Ovary (tissue), 9 donors: ENCODE measurements around the gene KRT80. TPM values are rescaled to one million over a fixed set of nuclear protein-coding genes. Genes with fewer than 3 reads are reported as not detected.

ENCODE experiments used
- DNase-seq, 5 donors: peaks; one replicate each; pipeline ENCODE4 v3.0.0-alpha.2; 2019 to 2020
- H3K27ac ChIP-seq, 2 donors: fragments of 200-600 bp; one replicate each; pipeline versions ENCODE4 v1.5.1 to v1.8.0; 2019 to 2022
- H3K27me3 ChIP-seq: fragments of 200-600 bp; one replicate; pipeline ENCODE4 v1.8.0; 2022
- H3K36me3 ChIP-seq: fragments of 200-600 bp; sonication (generic); one replicate; pipeline ENCODE4 v1.5.1; 2019
- H3K4me1 ChIP-seq: one replicate; pipeline ENCODE4 v1.8.1; 2013; ENCODE audit warnings: mild to moderate bottlenecking, moderate library complexity; ENCODE audit not compliant: insufficient read depth
- H3K4me3 ChIP-seq: fragments of 200-600 bp; sonication (generic); one replicate; pipeline ENCODE4 v1.5.1; 2017
- H3K9me3 ChIP-seq, 2 donors: fragments of 200-600 bp in 1 of 2; sonication (generic) in 1 of 2; one replicate each; pipeline versions ENCODE4 v1.5.1 to v1.8.1; 2013 to 2019; ENCODE audit warnings: mild to moderate bottlenecking in 1 of 2, moderate library complexity in 1 of 2
- CTCF ChIP-seq, 3 donors: fragments of 450-650 bp in 2 of 3; fragments of 200-600 bp in 1 of 3; IDR thresholded peaks; one replicate each; pipeline versions ENCODE4 v1.5.1 to v1.8.0; 2016 to 2022; ENCODE audit warnings: antibody characterized with exemption in 3 of 3, mild to moderate bottlenecking in 1 of 3
- EP300 ChIP-seq: sonication (generic); formaldehyde crosslinking; IDR thresholded peaks from one replicate; pipeline ENCODE4 v1.6.1; 2017; ENCODE audit warnings: antibody characterized with exemption
- POLR2A ChIP-seq: fragments of 450-650 bp; IDR thresholded peaks from one replicate; pipeline ENCODE4 v1.6.1; 2017; ENCODE audit warnings: antibody characterized with exemption, mild to moderate bottlenecking, moderate library complexity
- WGBS, 3 donors: extraction: QIAGEN DNeasy Blood & Tissue Kit in 1 of 3; methylation state at CpG; one replicate each; pipeline versions ENCODE4 v1.1.5 to v1.1.7; 2013 to 2017; 5-methylcytosine and 5-hydroxymethylcytosine counted together
- intact Hi-C, 4 donors: fragments of 100-400 bp; cut with DNase I; formaldehyde crosslinking; loops; one replicate each; pipeline versions ENCODE4 v1.11.0 to v1.15.1; 2022 to 2023
- polyA plus RNA-seq, 2 donors: library from polyadenylated mRNA; stranded (reverse); fragments of 200-250 nt in 1 of 2; fragments of 350-450 nt in 1 of 2; fragmentation: Illumina TruSeq in 1 of 2; extraction: RNeasy Lipid Tissue Mini Kit (QIAGEN cat#74804) in 1 of 2; gene quantifications; one replicate each; pipeline ENCODE4 v1.2.3, GENCODE V29; 2013 to 2014
- total RNA-seq, 7 donors: library from RNA; depleted of rRNA in 2 of 7; stranded (reverse); fragments of >200 nt in 2 of 7; fragmentation: NEBNext Ultra II Directional in 3 of 7; extraction: Animal tissue kit (Norgen Biotek cat#: 25700) in 3 of 7; gene quantifications; one replicate each; pipeline versions ENCODE4 v1.1.0 to v1.2.4, GENCODE V29; 2016 to 2023
- donor health status: DM: no; HTN: no; CAD: no; lungs with moderate emphysema.
- donor health status: DM: no; HTN: no; CAD: no.
- donor health status: Bipolar disorder and iron deficiency.
- donor health status: DM: yes; HTN: yes; CAD: no.
- donor health status: DM: no; HTN: no; CAD: no.
- donor health status: DM: yes; HTN: yes; CAD: no.

KRT80 gene
- total and polyA plus RNA-seq, 9 donors = 0.05 to 13.2 (median 0.99) TPM; not detected in 1

DNA sequence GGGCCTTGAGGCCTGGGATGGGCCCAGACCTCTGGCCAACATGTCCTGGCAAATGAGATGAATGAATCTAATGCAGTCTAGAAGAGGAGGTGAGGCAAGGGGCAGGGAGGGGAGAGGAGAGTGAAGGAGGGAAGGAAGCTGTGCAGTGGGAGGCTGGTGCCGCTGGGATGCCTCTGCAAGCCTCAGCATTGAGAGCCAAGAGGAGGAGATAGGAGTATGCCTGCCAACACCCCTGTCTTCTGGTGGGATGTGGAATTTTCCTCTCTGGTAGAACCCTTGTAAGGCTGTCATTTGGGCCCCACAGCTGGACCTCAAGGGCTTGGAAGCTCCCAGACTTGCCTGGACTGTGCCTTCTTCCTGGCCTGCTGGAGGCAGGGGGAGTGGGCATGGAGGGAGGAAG, 21.9 kb downstream of the KRT80 start:
- H3K9me3 ChIP-seq = no peaks in the 10 kb centered on the region
- WGBS, 3 donors = 62 to 80% (median 78%) methylated on average over 1 of the region's 1 CpG
- no peak overlapping the region for H3K4me3 ChIP-seq
- H3K4me1 ChIP-seq = peaks cover 15% of the 10 kb centered on the region
- TF ChIP-seq POLR2A (no peak), EP300 (no peak), CTCF (IDR thresholded peaks at IDR 0.05) (no peak)
- H3K27ac ChIP-seq = peak overlapping the region in 1 of 2 donors; percentile 64
- H3K36me3 ChIP-seq = no peaks in the 10 kb centered on the region
- DNase-seq = no peak
- intact Hi-C loops = loop anchor here in 2 of 4 donors (5.0 kb wide), 2 partner anchors 37 to 107 kb away; no protein-coding TSS in a partner anchor
- H3K27me3 ChIP-seq = no peaks in the 10 kb centered on the region

DNA sequence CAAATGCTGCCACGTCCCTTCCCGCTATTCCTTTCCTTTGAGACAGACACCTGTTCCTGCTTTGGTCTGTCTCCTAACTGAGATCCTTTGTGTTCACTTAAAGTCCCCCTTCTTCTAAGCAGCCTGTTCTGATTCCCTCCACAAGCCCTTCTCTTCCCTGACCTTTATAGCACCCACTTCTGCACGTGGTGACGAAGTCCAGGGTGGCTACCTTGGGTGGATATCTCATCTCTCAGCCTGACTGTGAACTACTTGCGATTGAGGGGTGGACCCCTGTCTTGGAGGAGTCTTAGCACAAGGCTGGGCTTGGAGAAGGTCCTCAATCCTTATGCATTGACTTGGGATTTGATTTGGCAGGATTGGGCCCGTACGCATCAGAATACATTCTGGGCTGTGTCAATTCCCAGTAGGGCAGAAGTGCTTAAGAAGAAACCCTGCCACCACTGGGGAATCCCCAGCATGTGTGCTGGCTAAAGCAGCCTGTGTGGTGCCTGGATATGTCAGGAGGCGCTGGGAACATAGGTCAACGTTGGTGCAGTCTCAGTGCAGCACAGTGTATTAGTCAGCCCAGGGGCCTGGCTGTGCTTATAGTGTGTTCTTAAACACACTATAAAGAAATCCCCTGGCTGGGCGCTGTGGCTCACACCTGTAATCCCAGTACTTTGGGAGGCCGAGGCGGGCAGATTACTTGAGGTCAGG, 23.6 kb downstream of the KRT80 start:
- TF ChIP-seq POLR2A (no peak), EP300 (no peak), CTCF (IDR thresholded peaks at IDR 0.05) (no peak)
- intact Hi-C loops = loop anchor here in 2 of 4 donors (5.0 kb wide), 2 partner anchors 39 to 109 kb away; no protein-coding TSS in a partner anchor
- no peak overlapping the region for H3K27ac ChIP-seq
- no peaks in the 10 kb centered on the region for H3K36me3 ChIP-seq
- no peak for DNase-seq
- 87 to 91% (median 89%) methylated on average over 12 of the region's 12 CpGs for WGBS, 3 donors
- no peaks in the 10 kb centered on the region for H3K9me3 ChIP-seq
- H3K4me1 ChIP-seq = peaks cover 15% of the 10 kb centered on the region
- H3K27me3 ChIP-seq = no peaks in the 10 kb centered on the region
- H3K4me3 ChIP-seq = no peak overlapping the region

DNA sequence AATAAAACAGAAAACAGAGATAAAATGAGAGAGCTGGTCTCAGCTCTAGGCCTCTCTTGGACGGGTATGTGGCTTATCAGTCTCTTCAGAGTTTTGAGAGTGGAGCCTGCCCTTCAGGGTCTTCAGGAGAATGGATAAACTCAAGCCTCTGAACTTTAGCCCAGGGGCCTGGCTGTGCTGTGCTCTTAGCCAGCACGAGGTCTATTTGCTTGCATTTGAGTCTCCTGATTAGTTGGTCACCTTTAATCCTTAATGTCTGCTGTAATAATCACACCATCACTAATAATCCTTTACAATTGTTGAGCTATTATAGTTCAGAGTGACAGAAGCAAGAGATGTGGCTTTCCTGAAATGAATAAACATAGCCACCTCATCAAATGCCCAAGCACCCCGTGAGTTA, 24.3 kb downstream of the KRT80 start:
- no peaks in the 10 kb centered on the region for H3K27me3 ChIP-seq
- no peak for TF ChIP-seq EP300
- no peak for TF ChIP-seq CTCF (IDR thresholded peaks at IDR 0.05)
- TF ChIP-seq POLR2A = no peak
- no peaks in the 10 kb centered on the region for H3K9me3 ChIP-seq
- WGBS, 3 donors = 53 to 70% (median 69%) methylated on average over 3 of the region's 3 CpGs
- no peaks in the 10 kb centered on the region for H3K36me3 ChIP-seq
- intact Hi-C loops = loop anchor here in 2 of 4 donors (5.0 kb wide), 2 partner anchors 40 to 110 kb away; no protein-coding TSS in a partner anchor
- H3K4me1 ChIP-seq = peaks cover 15% of the 10 kb centered on the region
- no peak overlapping the region for H3K4me3 ChIP-seq
- no peak overlapping the region for H3K27ac ChIP-seq
- DNase-seq = no peak

- 54 to 67% (median 62%) methylated on average over 1 of the region's 1 CpG for WGBS, 3 donors
- DNase-seq = no peak
- Histone ChIP-seq H3K27ac (no peak overlapping the region), H3K36me3 (no peaks in the 10 kb centered on the region), H3K27me3 (no peaks in the 10 kb centered on the region), H3K4me3 (no peak overlapping the region), H3K4me1 (peaks cover 15% of the 10 kb centered on the region), H3K9me3 (no peaks in the 10 kb centered on the region)
- TF ChIP-seq EP300 (no peak), CTCF (IDR thresholded peaks at IDR 0.05) (no peak), POLR2A (no peak)
- intact Hi-C loops = loop anchor here in 2 of 4 donors (5.0 kb wide), 2 partner anchors 41 to 111 kb away; no protein-coding TSS in a partner anchor
These were observed 25.1 kb downstream of the KRT80 start for GRCh38 chr12:52166672-52167071.
